ENCODE data around the gene PIGK. TPM values are rescaled to one million over a fixed set of nuclear protein-coding genes. Genes with fewer than 3 reads are reported as not detected.

PIGK gene
- 19.7 to 26.5 TPM (median 22.8 TPM) in 5 replicates for total RNA-seq (2022; extraction: Qiagen RNA extraction; ENCODE audit: low read depth)

GRCh38 chr1:77219166-77219887 is at the start of gene PIGK:
TSS of gene PIGK (minus strand) at chr1:77219430. CDS start at chr1:77219402, 28 bp downstream.

Other genes starting within 250 kb of the PIGK start
- gene AK5, start 62.6 kb upstream of the PIGK start, total RNA-seq (2022; extraction: Qiagen RNA extraction; ENCODE audit: low read depth), result 6.2 to 9.0 TPM (median 7.3 TPM) in 5 replicates